Ovary (tissue), 9 donors: ENCODE measurements around the gene FLACC1. TPM values are rescaled to one million over a fixed set of nuclear protein-coding genes. Genes with fewer than 3 reads are reported as not detected.

ENCODE experiments used
- DNase-seq, 5 donors: peaks; one replicate each; pipeline ENCODE4 v3.0.0-alpha.2; 2019 to 2020
- H3K27ac ChIP-seq, 2 donors: fragments of 200-600 bp; one replicate each; pipeline versions ENCODE4 v1.5.1 to v1.8.0; 2019 to 2022
- H3K27me3 ChIP-seq: fragments of 200-600 bp; one replicate; pipeline ENCODE4 v1.8.0; 2022
- H3K36me3 ChIP-seq: fragments of 200-600 bp; sonication (generic); one replicate; pipeline ENCODE4 v1.5.1; 2019
- H3K4me1 ChIP-seq: one replicate; pipeline ENCODE4 v1.8.1; 2013; ENCODE audit warnings: mild to moderate bottlenecking, moderate library complexity; ENCODE audit not compliant: insufficient read depth
- H3K4me3 ChIP-seq: fragments of 200-600 bp; sonication (generic); one replicate; pipeline ENCODE4 v1.5.1; 2017
- H3K9me3 ChIP-seq, 2 donors: fragments of 200-600 bp in 1 of 2; sonication (generic) in 1 of 2; one replicate each; pipeline versions ENCODE4 v1.5.1 to v1.8.1; 2013 to 2019; ENCODE audit warnings: mild to moderate bottlenecking in 1 of 2, moderate library complexity in 1 of 2
- EP300 ChIP-seq: sonication (generic); formaldehyde crosslinking; IDR thresholded peaks from one replicate; pipeline ENCODE4 v1.6.1; 2017; ENCODE audit warnings: antibody characterized with exemption
- POLR2A ChIP-seq: fragments of 450-650 bp; IDR thresholded peaks from one replicate; pipeline ENCODE4 v1.6.1; 2017; ENCODE audit warnings: antibody characterized with exemption, mild to moderate bottlenecking, moderate library complexity
- WGBS, 3 donors: extraction: QIAGEN DNeasy Blood & Tissue Kit in 1 of 3; methylation state at CpG; one replicate each; pipeline versions ENCODE4 v1.1.5 to v1.1.7; 2013 to 2017; 5-methylcytosine and 5-hydroxymethylcytosine counted together
- intact Hi-C, 4 donors: fragments of 100-400 bp; cut with DNase I; formaldehyde crosslinking; loops; one replicate each; pipeline versions ENCODE4 v1.11.0 to v1.15.1; 2022 to 2023
- polyA plus RNA-seq, 2 donors: library from polyadenylated mRNA; stranded (reverse); fragments of 200-250 nt in 1 of 2; fragments of 350-450 nt in 1 of 2; fragmentation: Illumina TruSeq in 1 of 2; extraction: RNeasy Lipid Tissue Mini Kit (QIAGEN cat#74804) in 1 of 2; gene quantifications; one replicate each; pipeline ENCODE4 v1.2.3, GENCODE V29; 2013 to 2014
- total RNA-seq, 7 donors: library from RNA; depleted of rRNA in 2 of 7; stranded (reverse); fragments of >200 nt in 2 of 7; fragmentation: NEBNext Ultra II Directional in 3 of 7; extraction: Animal tissue kit (Norgen Biotek cat#: 25700) in 3 of 7; gene quantifications; one replicate each; pipeline versions ENCODE4 v1.1.0 to v1.2.4, GENCODE V29; 2016 to 2023
- TF ChIP-seq, protein P1 (sequence below), 3 donors: fragments of 450-650 bp in 2 of 3; fragments of 200-600 bp in 1 of 3; IDR thresholded peaks; one replicate each; pipeline versions ENCODE4 v1.5.1 to v1.8.0; 2016 to 2022; ENCODE audit warnings: antibody characterized with exemption in 3 of 3, mild to moderate bottlenecking in 1 of 3
- donor health status: DM: no; HTN: no; CAD: no; lungs with moderate emphysema.
- donor health status: DM: no; HTN: no; CAD: no.
- donor health status: Bipolar disorder and iron deficiency.
- donor health status: DM: yes; HTN: yes; CAD: no.
- donor health status: DM: no; HTN: no; CAD: no.
- donor health status: DM: yes; HTN: yes; CAD: no.

The FLACC1 gene
- total and polyA plus RNA-seq, 9 donors: 0.30 to 4.4 (median 0.83) TPM; not detected in 1

DNA sequence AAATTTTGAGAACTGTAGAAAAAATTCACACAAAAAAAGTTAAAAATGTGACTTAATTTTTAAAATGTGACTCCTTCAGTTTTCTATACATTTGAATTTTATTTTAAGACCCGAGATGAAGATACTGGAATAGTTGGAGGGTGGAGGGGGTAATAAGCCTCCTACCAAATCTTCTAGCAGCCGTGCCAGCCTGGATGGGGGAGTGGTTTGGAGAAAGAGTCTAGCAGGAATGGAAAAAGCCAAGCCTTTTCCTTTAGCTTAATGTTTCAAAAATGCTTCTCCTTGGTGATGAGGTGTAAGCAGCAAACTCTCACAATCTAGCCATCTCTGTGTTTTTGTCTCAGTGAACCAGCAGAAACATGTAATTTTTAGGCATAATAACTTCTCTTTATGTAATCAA, 82.1 kb downstream of the FLACC1 start:
- intact Hi-C loops: no loop called here
- no peaks in the 10 kb centered on the region for H3K36me3 ChIP-seq

DNA sequence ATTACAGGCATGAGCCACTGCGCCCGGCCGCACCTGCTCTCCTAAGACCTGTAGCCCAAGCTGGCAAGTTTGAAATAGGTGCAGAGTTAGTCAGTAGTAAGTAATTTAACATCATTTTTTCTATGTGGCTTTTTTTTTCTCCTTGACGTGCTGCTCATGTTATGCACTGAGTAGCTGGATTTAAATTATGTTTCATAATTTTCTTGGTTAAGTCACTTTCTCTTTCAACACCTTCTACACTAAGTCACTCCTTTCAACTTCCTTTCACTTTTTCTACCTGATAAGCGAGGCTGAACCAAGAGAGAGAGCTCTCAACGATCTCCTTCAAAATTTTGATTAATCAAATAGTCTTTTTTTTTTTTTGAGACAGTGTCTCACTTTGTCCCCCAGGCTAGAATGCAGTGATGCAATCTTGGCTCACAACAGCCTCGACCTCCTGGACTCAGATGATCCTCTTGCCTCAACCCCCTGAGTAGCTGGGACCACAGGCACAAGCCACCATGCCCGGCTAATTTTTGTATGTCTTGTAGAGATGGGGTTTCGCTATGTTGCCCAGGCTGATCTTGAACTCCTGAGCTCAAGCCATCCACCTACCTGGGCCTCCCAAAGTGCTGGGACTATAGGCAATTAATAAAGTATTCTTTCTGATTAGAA, 83.7 kb downstream of the FLACC1 start:
- no peaks in the 10 kb centered on the region for H3K36me3 ChIP-seq
- no peak overlapping the region for H3K4me3 ChIP-seq
- WGBS, 3 donors: 89 to 93% (median 92%) methylated on average over 9 of the region's 9 CpGs
- DNase-seq: no peak
- intact Hi-C loops: no loop called here
- H3K27ac ChIP-seq: no peak overlapping the region
- H3K27me3 ChIP-seq: no peaks in the 10 kb centered on the region
- no peaks in the 10 kb centered on the region for H3K9me3 ChIP-seq
- H3K4me1 ChIP-seq: no peaks in the 10 kb centered on the region
- TF ChIP-seq, protein P1, sequence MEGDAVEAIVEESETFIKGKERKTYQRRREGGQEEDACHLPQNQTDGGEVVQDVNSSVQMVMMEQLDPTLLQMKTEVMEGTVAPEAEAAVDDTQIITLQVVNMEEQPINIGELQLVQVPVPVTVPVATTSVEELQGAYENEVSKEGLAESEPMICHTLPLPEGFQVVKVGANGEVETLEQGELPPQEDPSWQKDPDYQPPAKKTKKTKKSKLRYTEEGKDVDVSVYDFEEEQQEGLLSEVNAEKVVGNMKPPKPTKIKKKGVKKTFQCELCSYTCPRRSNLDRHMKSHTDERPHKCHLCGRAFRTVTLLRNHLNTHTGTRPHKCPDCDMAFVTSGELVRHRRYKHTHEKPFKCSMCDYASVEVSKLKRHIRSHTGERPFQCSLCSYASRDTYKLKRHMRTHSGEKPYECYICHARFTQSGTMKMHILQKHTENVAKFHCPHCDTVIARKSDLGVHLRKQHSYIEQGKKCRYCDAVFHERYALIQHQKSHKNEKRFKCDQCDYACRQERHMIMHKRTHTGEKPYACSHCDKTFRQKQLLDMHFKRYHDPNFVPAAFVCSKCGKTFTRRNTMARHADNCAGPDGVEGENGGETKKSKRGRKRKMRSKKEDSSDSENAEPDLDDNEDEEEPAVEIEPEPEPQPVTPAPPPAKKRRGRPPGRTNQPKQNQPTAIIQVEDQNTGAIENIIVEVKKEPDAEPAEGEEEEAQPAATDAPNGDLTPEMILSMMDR (IDR thresholded peaks at IDR 0.05): no peak
- TF ChIP-seq EP300: no peak
- TF ChIP-seq POLR2A: no peak

More for the DNA sequence above, 82.1 kb downstream of the FLACC1 start:
- no peak for TF ChIP-seq POLR2A
- Histone ChIP-seq H3K9me3 (no peaks in the 10 kb centered on the region), H3K27me3 (no peaks in the 10 kb centered on the region), H3K27ac (no peak overlapping the region), H3K4me1 (no peaks in the 10 kb centered on the region), H3K4me3 (no peak overlapping the region)
- no peak for DNase-seq
- WGBS, 3 donors: 81 to 96% (median 92%) methylated on average over 2 of the region's 2 CpGs

DNA sequence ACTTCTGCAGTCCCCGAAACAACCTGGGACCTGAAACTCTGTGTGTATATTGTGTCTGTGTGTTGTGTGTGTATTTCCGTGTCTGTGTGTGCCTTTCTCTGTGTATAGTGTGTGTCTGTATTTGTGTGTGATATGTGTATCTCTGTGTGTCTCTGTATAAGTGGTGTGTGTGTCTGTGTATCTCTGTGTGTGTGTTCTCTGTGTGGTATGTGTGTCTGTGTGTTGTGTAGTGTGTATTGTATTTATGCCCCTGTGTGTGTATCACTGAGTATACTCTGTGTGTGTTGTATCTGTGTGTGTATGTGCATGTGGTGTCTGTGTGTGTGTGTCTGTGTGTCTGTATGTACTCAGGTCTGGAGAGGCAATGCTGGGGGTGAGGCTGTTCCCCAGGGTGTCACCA, 85.2 kb downstream of the FLACC1 start:
- no peaks in the 10 kb centered on the region for H3K4me1 ChIP-seq
- H3K4me3 ChIP-seq: no peak overlapping the region
- 93 to 98% (median 95%) methylated on average over 2 of the region's 2 CpGs for WGBS, 3 donors
- TF ChIP-seq POLR2A (no peak), EP300 (no peak)
- TF ChIP-seq, protein P1 (IDR thresholded peaks at IDR 0.05): no peak
- no peaks in the 10 kb centered on the region for H3K9me3 ChIP-seq
- no peaks in the 10 kb centered on the region for H3K36me3 ChIP-seq
- no peaks in the 10 kb centered on the region for H3K27me3 ChIP-seq
- intact Hi-C loops: no loop called here
- no peak for DNase-seq
- H3K27ac ChIP-seq: no peak overlapping the region

DNA sequence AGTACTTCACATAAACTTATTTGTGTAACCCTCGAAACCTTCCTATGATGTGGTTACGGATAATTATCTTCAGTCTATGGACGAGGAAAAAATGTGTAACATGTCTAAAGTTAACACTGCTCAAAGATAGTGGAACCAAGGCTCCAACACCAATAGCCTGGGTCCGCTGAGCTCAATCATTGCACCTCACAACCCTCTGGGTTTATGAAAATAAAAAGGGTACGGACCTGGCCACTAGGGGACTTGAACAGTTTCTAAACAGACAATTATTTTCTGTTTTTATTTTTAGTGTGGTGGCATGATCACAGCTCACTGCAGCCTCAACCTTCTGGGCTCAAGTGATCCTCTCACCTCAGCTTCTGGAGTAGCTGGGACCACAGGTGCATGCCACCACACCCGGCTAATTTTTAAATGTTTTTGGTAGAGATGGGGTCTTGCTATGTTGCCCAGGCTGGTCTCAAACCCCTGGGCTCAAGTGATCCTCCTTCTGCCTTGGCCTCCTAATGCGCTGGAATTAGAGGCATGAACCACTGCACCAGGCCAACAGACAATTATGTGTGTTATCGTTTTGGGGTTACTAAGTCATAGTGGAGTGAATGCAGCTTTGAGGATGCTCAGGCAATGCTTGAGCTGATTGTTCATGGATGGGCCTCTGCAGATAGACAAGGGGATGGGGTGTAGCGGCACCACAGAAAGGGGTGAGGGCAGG, 86.7 kb downstream of the FLACC1 start:
- Histone ChIP-seq H3K9me3 (no peaks in the 10 kb centered on the region), H3K27me3 (no peaks in the 10 kb centered on the region), H3K27ac (no peak overlapping the region), H3K36me3 (no peaks in the 10 kb centered on the region), H3K4me3 (no peak overlapping the region), H3K4me1 (no peaks in the 10 kb centered on the region)
- TF ChIP-seq POLR2A (no peak), EP300 (no peak)
- TF ChIP-seq, protein P1 (IDR thresholded peaks at IDR 0.05): no peak
- WGBS, 3 donors: 89 to 97% (median 95%) methylated on average over 9 of the region's 9 CpGs
- intact Hi-C loops: no loop called here
- DNase-seq: no peak

DNA sequence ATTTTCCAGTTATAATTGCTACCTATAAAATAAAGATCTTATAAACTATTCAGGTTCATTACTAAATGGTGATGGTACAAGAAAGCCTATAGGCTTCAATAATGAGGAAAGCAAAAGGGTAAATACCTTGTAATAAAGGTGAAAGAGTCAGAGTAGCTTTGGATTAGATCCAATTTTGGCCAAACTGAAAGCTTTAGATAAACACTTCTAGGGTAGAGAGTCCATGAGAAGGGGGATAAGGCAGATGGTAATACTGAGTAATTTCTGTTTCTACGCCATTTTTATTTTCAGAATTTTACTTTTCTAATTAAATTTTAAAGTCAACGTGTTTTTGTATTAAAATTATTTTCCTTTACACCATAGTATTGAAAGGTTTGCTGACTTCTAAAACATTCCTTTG, 87.4 kb downstream of the FLACC1 start:
- H3K9me3 ChIP-seq: no peaks in the 10 kb centered on the region
- intact Hi-C loops: no loop called here
- H3K27me3 ChIP-seq: no peaks in the 10 kb centered on the region
- TF ChIP-seq, protein P1 (IDR thresholded peaks at IDR 0.05): no peak
- TF ChIP-seq POLR2A (no peak), EP300 (no peak)
- no peak overlapping the region for H3K4me3 ChIP-seq
- DNase-seq: no peak
- H3K36me3 ChIP-seq: no peaks in the 10 kb centered on the region
- H3K4me1 ChIP-seq: no peaks in the 10 kb centered on the region
- no peak overlapping the region for H3K27ac ChIP-seq
- WGBS, 3 donors: 94 to 97% (median 97%) methylated on average over 2 of the region's 2 CpGs
